Measurements from ENCODE around the gene RCAN2.

RCAN2 gene

DNA sequence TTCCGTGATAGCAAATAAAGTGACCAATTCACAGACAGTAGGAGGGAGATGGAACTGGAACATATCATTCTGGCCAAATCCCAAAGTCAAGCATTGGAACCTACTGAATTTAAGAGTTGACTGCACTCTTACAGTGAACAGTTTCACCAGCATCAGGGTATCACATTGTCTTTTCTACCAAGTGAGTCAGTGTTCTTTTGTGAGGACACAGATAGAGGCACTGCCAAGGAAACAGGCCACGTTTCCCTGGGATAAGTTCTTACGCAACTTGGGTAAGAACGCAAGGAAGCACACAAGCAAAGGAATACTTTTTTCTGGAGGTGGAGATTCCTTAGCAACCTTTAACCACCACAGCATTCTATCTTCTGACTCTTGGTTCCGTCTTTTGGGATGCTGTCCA, 291.9 kb downstream of the RCAN2 start:
- Histone ChIP-seq H3K27me3 (replicated peaks; ENCODE audit: control insufficient read depth, insufficient read depth, low read length) (no peaks in the 10 kb centered on the region), H3K4me3 (replicated peaks; ENCODE audit: low read depth, low read length) (no peak overlapping the region), H3K36me3 (ENCODE audit: control insufficient read depth, insufficient read depth, low read length) (no peaks in the 10 kb centered on the region)
- DNase-seq (ENCODE audit: extremely low read depth, insufficient read length) = no peak
- TF ChIP-seq, protein P1, sequence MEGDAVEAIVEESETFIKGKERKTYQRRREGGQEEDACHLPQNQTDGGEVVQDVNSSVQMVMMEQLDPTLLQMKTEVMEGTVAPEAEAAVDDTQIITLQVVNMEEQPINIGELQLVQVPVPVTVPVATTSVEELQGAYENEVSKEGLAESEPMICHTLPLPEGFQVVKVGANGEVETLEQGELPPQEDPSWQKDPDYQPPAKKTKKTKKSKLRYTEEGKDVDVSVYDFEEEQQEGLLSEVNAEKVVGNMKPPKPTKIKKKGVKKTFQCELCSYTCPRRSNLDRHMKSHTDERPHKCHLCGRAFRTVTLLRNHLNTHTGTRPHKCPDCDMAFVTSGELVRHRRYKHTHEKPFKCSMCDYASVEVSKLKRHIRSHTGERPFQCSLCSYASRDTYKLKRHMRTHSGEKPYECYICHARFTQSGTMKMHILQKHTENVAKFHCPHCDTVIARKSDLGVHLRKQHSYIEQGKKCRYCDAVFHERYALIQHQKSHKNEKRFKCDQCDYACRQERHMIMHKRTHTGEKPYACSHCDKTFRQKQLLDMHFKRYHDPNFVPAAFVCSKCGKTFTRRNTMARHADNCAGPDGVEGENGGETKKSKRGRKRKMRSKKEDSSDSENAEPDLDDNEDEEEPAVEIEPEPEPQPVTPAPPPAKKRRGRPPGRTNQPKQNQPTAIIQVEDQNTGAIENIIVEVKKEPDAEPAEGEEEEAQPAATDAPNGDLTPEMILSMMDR (IDR thresholded peaks at IDR 0.05; ENCODE audit: insufficient read depth, low read length, poor library complexity, severe bottlenecking) = no peak

DNA sequence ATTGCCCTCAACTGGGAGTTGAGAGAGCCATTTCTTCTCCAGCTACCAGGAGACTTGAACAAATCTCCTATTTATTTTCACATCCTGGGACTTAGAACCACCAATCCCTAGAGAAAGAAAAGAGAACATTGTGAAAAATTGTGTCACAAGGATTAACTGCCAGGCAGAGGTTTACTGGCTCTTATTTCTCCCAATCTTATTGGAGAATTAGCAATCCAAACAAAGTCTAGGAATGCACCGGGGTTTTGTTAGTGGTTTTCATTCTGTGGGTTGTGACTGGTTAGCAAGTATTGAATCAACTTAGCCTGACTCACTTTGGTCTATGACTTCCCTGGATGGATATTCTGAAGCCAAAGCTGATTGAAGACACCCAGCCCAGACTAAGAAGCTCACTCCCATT, 299.3 kb downstream of the RCAN2 start:
- Histone ChIP-seq H3K27me3 (replicated peaks; ENCODE audit: control insufficient read depth, insufficient read depth, low read length) (no peaks in the 10 kb centered on the region), H3K36me3 (ENCODE audit: control insufficient read depth, insufficient read depth, low read length) (no peaks in the 10 kb centered on the region), H3K4me3 (replicated peaks; ENCODE audit: low read depth, low read length) (no peak overlapping the region)
- DNase-seq (ENCODE audit: extremely low read depth, insufficient read length) = no peak
- TF ChIP-seq, protein P1 (IDR thresholded peaks at IDR 0.05; ENCODE audit: insufficient read depth, low read length, poor library complexity, severe bottlenecking) = no peak

DNA sequence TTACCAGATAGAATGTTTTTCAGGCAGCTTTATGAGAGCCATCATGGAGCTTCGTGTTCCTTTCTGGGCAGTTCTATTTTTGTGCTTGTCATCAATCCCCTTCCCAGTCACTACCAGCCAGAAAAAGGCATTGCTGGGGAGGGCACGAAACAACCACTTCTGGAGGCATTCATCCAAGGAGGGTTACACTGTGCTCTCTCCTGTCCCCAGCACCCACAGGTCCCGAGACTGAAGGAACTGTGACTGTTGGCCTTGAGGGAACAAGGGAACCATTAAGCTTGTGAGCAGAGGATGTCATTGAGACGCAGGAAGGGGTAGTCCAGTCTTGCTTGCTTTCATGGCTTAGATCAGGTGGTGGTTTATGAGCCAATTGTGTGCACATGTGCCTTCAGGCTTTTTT, 300.4 kb downstream of the RCAN2 start:
- TF ChIP-seq, protein P1 (IDR thresholded peaks at IDR 0.05; ENCODE audit: insufficient read depth, low read length, poor library complexity, severe bottlenecking) = no peak
- Histone ChIP-seq H3K4me3 (replicated peaks; ENCODE audit: low read depth, low read length) (no peak overlapping the region), H3K27me3 (replicated peaks; ENCODE audit: control insufficient read depth, insufficient read depth, low read length) (no peaks in the 10 kb centered on the region), H3K36me3 (ENCODE audit: control insufficient read depth, insufficient read depth, low read length) (no peaks in the 10 kb centered on the region)
- no peak for DNase-seq (ENCODE audit: extremely low read depth, insufficient read length)

DNA sequence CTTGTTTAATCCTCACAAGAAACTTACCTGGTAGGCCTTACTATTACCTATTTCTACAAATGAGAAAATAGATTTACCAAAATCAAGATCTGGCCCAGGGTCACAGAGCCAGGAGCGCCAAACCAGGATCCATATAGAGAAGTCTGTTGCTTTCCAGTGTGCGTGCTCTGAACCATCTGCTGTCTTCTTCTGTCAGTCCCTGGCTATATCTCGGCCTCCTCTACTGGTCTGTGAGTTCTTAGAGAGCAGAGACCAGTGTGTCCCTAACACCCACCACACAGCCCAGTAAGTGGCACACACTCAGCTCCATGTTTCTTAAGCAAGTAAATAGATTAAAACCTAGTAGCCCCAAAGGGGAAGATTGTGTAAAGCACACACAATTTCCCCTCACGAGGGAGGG, 301.5 kb downstream of the RCAN2 start:
- TF ChIP-seq, protein P1 (IDR thresholded peaks at IDR 0.05; ENCODE audit: insufficient read depth, low read length, poor library complexity, severe bottlenecking) = no peak
- no peak for DNase-seq (ENCODE audit: extremely low read depth, insufficient read length)
- Histone ChIP-seq H3K4me3 (replicated peaks; ENCODE audit: low read depth, low read length) (no peak overlapping the region), H3K36me3 (ENCODE audit: control insufficient read depth, insufficient read depth, low read length) (no peaks in the 10 kb centered on the region), H3K27me3 (replicated peaks; ENCODE audit: control insufficient read depth, insufficient read depth, low read length) (no peaks in the 10 kb centered on the region; the same call in 1 of the 2 replicates)

DNA sequence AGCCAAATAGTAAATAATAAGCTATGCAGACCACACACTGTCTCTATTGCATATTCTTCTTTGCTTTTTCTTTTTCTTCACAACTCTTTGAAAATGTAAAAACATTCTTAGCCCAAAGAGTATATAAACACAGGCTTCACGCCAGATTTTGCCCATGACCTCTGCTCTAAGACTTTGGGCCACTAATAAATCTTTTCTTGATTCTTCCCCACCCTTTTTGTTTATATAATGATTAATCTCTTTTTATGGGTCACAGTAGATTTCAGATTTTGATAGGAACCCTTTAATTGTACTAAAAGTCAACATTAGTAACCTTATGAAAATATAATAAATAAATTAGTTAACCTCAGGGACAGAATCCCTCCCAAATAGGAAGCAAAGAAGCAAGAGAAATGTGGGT, 304.7 kb downstream of the RCAN2 start:
- TF ChIP-seq, protein P1 (IDR thresholded peaks at IDR 0.05; ENCODE audit: insufficient read depth, low read length, poor library complexity, severe bottlenecking) = no peak
- no peaks in the 10 kb centered on the region; the same call in none of the 2 replicates for H3K27me3 ChIP-seq (replicated peaks; ENCODE audit: control insufficient read depth, insufficient read depth, low read length)
- DNase-seq (ENCODE audit: extremely low read depth, insufficient read length) = no peak
- no peak overlapping the region for H3K4me3 ChIP-seq (replicated peaks; ENCODE audit: low read depth, low read length)
- H3K36me3 ChIP-seq (ENCODE audit: control insufficient read depth, insufficient read depth, low read length) = no peaks in the 10 kb centered on the region

DNA sequence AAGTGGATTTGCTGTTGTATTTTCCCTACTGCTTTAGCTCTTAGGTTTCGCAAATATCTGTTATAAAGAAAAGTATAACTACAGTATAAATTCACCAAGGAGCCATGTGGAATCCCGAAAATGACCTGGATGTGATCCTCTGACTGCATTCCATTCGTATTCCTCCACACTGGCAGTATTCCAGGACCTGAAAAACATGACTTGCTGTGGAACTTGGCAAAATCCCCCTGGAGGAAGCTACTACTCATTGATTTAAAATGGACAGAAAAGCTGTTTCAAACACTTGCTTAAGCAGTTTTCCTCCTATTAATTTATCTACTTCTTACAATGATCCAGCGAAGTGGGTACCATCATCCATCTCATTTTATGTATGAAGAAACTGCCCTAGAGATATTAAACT, 307.1 kb downstream of the RCAN2 start:
- H3K27me3 ChIP-seq (replicated peaks; ENCODE audit: control insufficient read depth, insufficient read depth, low read length) = no peaks in the 10 kb centered on the region; the same call in none of the 2 replicates
- DNase-seq (ENCODE audit: extremely low read depth, insufficient read length) = no peak
- no peaks in the 10 kb centered on the region for H3K36me3 ChIP-seq (ENCODE audit: control insufficient read depth, insufficient read depth, low read length)
- TF ChIP-seq, protein P1 (IDR thresholded peaks at IDR 0.05; ENCODE audit: insufficient read depth, low read length, poor library complexity, severe bottlenecking) = no peak
- no peak overlapping the region for H3K4me3 ChIP-seq (replicated peaks; ENCODE audit: low read depth, low read length)

All from GM06990 (cell line).